Measurements from ENCODE around the gene NPIPB6.

GRCh38 chr16:28294201-28294600 lies 69.1 kb downstream of the NPIPB6 start:
- TF ChIP-seq, protein P1, sequence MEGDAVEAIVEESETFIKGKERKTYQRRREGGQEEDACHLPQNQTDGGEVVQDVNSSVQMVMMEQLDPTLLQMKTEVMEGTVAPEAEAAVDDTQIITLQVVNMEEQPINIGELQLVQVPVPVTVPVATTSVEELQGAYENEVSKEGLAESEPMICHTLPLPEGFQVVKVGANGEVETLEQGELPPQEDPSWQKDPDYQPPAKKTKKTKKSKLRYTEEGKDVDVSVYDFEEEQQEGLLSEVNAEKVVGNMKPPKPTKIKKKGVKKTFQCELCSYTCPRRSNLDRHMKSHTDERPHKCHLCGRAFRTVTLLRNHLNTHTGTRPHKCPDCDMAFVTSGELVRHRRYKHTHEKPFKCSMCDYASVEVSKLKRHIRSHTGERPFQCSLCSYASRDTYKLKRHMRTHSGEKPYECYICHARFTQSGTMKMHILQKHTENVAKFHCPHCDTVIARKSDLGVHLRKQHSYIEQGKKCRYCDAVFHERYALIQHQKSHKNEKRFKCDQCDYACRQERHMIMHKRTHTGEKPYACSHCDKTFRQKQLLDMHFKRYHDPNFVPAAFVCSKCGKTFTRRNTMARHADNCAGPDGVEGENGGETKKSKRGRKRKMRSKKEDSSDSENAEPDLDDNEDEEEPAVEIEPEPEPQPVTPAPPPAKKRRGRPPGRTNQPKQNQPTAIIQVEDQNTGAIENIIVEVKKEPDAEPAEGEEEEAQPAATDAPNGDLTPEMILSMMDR (IDR thresholded peaks at IDR 0.05): no peak
- TF ChIP-seq POLR2A (IDR thresholded peaks at IDR 0.05) (no peak), POLR2AphosphoS5 (IDR thresholded peaks at IDR 0.05) (no peak)
